ENCODE measurements around the gene EPB41L1.

The EPB41L1 gene

GRCh38 chr20:36264426-36265246, 110.1 kb downstream of the EPB41L1 start:
- DNase-seq: no peak

GRCh38 chr20:36266189-36266588, 111.6 kb downstream of the EPB41L1 start:
- no peak for DNase-seq

GRCh38 chr20:36267605-36268381, 113.3 kb downstream of the EPB41L1 start:
- DNase-seq: no peak

GRCh38 chr20:36268440-36269342, 114.2 kb downstream of the EPB41L1 start:
- no peak for DNase-seq

GRCh38 chr20:36269507-36269906, 115.0 kb downstream of the EPB41L1 start:
- no peak for DNase-seq

GRCh38 chr20:36270744-36271638, 116.5 kb downstream of the EPB41L1 start:
- no peak for DNase-seq

- DNase-seq: no peak
Measured at GRCh38 chr20:36271639-36272546, 117.4 kb downstream of the EPB41L1 start.

- no peak for DNase-seq
Measured at GRCh38 chr20:36272547-36273220, 118.1 kb downstream of the EPB41L1 start.

GRCh38 chr20:36273414-36274180, 119.1 kb downstream of the EPB41L1 start:
- peak; percentile 40 for DNase-seq

GRCh38 chr20:36274181-36274841, 119.8 kb downstream of the EPB41L1 start:
- no peak for DNase-seq

- no peak for DNase-seq
Measured at GRCh38 chr20:36275011-36275410, 120.5 kb downstream of the EPB41L1 start.

GRCh38 chr20:36275441-36276189, 121.1 kb downstream of the EPB41L1 start:
- no peak for DNase-seq

- DNase-seq: no peak
Measured at GRCh38 chr20:36277546-36277945, 123.0 kb downstream of the EPB41L1 start.

GRCh38 chr20:36279362-36279761, 124.8 kb downstream of the EPB41L1 start:
- no peak for DNase-seq

- no peak for DNase-seq
Measured at GRCh38 chr20:36279776-36280175, 125.2 kb downstream of the EPB41L1 start.

- DNase-seq: no peak
Measured at GRCh38 chr20:36281785-36282380, 127.3 kb downstream of the EPB41L1 start.

Measured in OCI-M1 (cell line).